A549 (cell line): ENCODE data around the gene BRD1. TPM values are rescaled to one million over a fixed set of nuclear protein-coding genes. Genes with fewer than 3 reads are reported as not detected.

Source experiments
- ATAC-seq, 2 experiments: fragments of 200-7000 bp in 1 of 2; fragments of >200 bp in 1 of 2; cut with Nextera tagmentation in 1 of 2; cut with Tn5 transposase in 1 of 2; 3 replicates each; pipeline versions ENCODE4 v1.8.0 to v1.9.1; 2018 to 2020; ENCODE audit warnings: mild to moderate bottlenecking in 1 of 2, moderate library complexity in 1 of 2
- CTCF ChIA-PET: fragments of 300-600 bp; sonication (Branson Sonifier 250); formaldehyde crosslinking; extraction: SDS; loops from one replicate; lab custom pipeline; 2021; ENCODE audit warnings: antibody characterized with exemption, inconsistent platforms; lab: Yijun Ruan, JAX
- POLR2A ChIA-PET: fragments of 350-600 bp; formaldehyde crosslinking; extraction: SDS; loops from one replicate; lab custom pipeline; 2021; ENCODE audit warnings: antibody characterized with exemption, inconsistent platforms; lab: Yijun Ruan, JAX
- DNase-seq, 2 experiments: peaks; one replicate each; pipeline versions ENCODE4 v3.0.0 to v3.0.0-alpha.2; 2011 to 2016; ENCODE audit warnings: low read depth in 1 of 2, low spot score in 1 of 2
- FAIRE-seq: peaks from 2 replicates; lab custom pipeline; 2011; peaks lifted over from hg19 to GRCh38; lab: Jason Lieb, UNC
- H3K27ac ChIP-seq, 2 experiments: fragments of >200 bp; sonication (Bioruptor Twin); formaldehyde crosslinking; 3 replicates each; pipeline ENCODE4 v1.5.1; 2016 to 2017
- H3K4me1 ChIP-seq: fragments of >200 bp; sonication (Bioruptor Twin); formaldehyde crosslinking; 3 replicates; pipeline ENCODE4 v1.6.1; 2016
- H3K4me2 ChIP-seq: fragments of >200 bp; sonication (Bioruptor Twin); formaldehyde crosslinking; 3 replicates; pipeline ENCODE4 v1.6.1; 2016
- H3K4me3 ChIP-seq: fragments of >200 bp; sonication (Bioruptor Twin); formaldehyde crosslinking; 3 replicates; pipeline ENCODE4 v1.5.1; 2016
- H3K9me3 ChIP-seq: fragments of >200 bp; sonication (Bioruptor Twin); formaldehyde crosslinking; 3 replicates; pipeline ENCODE4 v1.6.1; 2016
- BHLHE40 ChIP-seq: IDR thresholded peaks from 2 replicates; pipeline ENCODE4 v1.6.1; 2012; ENCODE audit warnings: low read depth, low read length, inconsistent platforms
- CBX2 ChIP-seq: fragments of 200-600 bp; sonication (generic); IDR thresholded peaks from 2 replicates; pipeline ENCODE4 v1.6.1; 2016; ENCODE audit warnings: low read depth, mild to moderate bottlenecking, borderline replicate concordance
- CHD4 ChIP-seq: fragments of 200-600 bp; sonication (generic); IDR thresholded peaks from 2 replicates; pipeline ENCODE4 v1.6.1; 2016; ENCODE audit warnings: antibody characterized with exemption, mild to moderate bottlenecking, borderline replicate concordance
- CTCF ChIP-seq: fragments of >200 bp; sonication (Bioruptor Twin); formaldehyde crosslinking; IDR thresholded peaks from 3 replicates; pipeline ENCODE4 v1.5.1; 2016
- E2F6 ChIP-seq: IDR thresholded peaks from 2 replicates; pipeline ENCODE4 v1.6.1; 2012; ENCODE audit warnings: low read depth, borderline replicate concordance
- EHF ChIP-seq: fragments of 250-450 bp; sonication (Bioruptor Pico); IDR thresholded peaks from 2 replicates; pipeline ENCODE4 v1.5.0; 2020; ENCODE audit warnings: mild to moderate bottlenecking
- ELK1 ChIP-seq: fragments of 150-350 bp; IDR thresholded peaks from 2 replicates; pipeline ENCODE4 v1.6.1; 2014; ENCODE audit warnings: low read depth, mild to moderate bottlenecking, low read length
- EP300 ChIP-seq, 2 experiments: fragments of >200 bp; sonication (Bioruptor Twin); formaldehyde crosslinking; IDR thresholded peaks; 2 replicates in 1 of 2; 3 replicates in 1 of 2; pipeline ENCODE4 v1.6.1; 2016 to 2017
- FOSB ChIP-seq: fragments of 250-450 bp; sonication (Bioruptor Pico); IDR thresholded peaks from 2 replicates; pipeline ENCODE4 v1.5.0; 2020; ENCODE audit warnings: mild to moderate bottlenecking, moderate library complexity
- GATA3 ChIP-seq: IDR thresholded peaks from 2 replicates; pipeline ENCODE4 v1.6.1; 2012; ENCODE audit warnings: borderline replicate concordance
- HOXA7 ChIP-seq: fragments of 250-450 bp; sonication (Bioruptor Pico); IDR thresholded peaks from 2 replicates; pipeline ENCODE4 v1.5.0; 2020; ENCODE audit warnings: mild to moderate bottlenecking, moderate library complexity
- JUNB ChIP-seq: fragments of >200 bp; sonication (Bioruptor Twin); formaldehyde crosslinking; IDR thresholded peaks from 2 replicates; pipeline ENCODE4 v1.6.1; 2016
- KDM5A ChIP-seq: fragments of 200-600 bp; sonication (generic); IDR thresholded peaks from 2 replicates; pipeline ENCODE4 v1.6.1; 2016; ENCODE audit warnings: antibody characterized with exemption, mild to moderate bottlenecking
- MAFK ChIP-seq: fragments of 450-650 bp; IDR thresholded peaks from 2 replicates; pipeline ENCODE4 v1.6.1; 2014; ENCODE audit not compliant: partially characterized antibody
- MAZ ChIP-seq: fragments of 150-350 bp; IDR thresholded peaks from 2 replicates; pipeline ENCODE4 v1.6.1; 2014; ENCODE audit warnings: antibody characterized with exemption, low read depth, low read length, borderline replicate concordance
- NR3C1 ChIP-seq: fragments of >200 bp; sonication (Bioruptor Twin); formaldehyde crosslinking; IDR thresholded peaks from 3 replicates; pipeline ENCODE4 v1.6.1; 2017
- POLR2A ChIP-seq: IDR thresholded peaks from 2 replicates; pipeline ENCODE4 v1.6.1; 2012; ENCODE audit warnings: mild to moderate bottlenecking, low read length
- RAD21 ChIP-seq, 2 experiments: fragments of >200 bp in 1 of 2; sonication (Bioruptor Twin) in 1 of 2; formaldehyde crosslinking in 1 of 2; IDR thresholded peaks in 1 of 2; conservative IDR thresholded peaks in 1 of 2; 2 replicates in 1 of 2; 3 replicates in 1 of 2; pipeline ENCODE4 v1.6.1; 2012 to 2018; ENCODE audit warnings: inconsistent platforms in 1 of 2
- RARB ChIP-seq: fragments of 250-450 bp; sonication (Bioruptor Pico); IDR thresholded peaks from 2 replicates; pipeline ENCODE4 v1.8.0; 2021; ENCODE audit warnings: mild to moderate bottlenecking, moderate library complexity
- RNF2 ChIP-seq: fragments of 200-600 bp; sonication (generic); IDR thresholded peaks from 2 replicates; pipeline ENCODE4 v1.6.1; 2016; ENCODE audit warnings: low read depth, mild to moderate bottlenecking, antibody characterized with exemption, moderate library complexity, borderline replicate concordance
- ZFP36 ChIP-seq: fragments of 450-650 bp; IDR thresholded peaks from 2 replicates; pipeline ENCODE4 v1.6.1; 2014; ENCODE audit warnings: borderline replicate concordance; ENCODE audit not compliant: partially characterized antibody
- WGBS: methylation state at CpG from one replicate; pipeline ENCODE4 v1.1.6; 2017; ENCODE audit errors: missing lambda C conversion rate; 5-methylcytosine and 5-hydroxymethylcytosine counted together
- polyA plus RNA-seq, 4 experiments: library from polyadenylated mRNA; depleted of rRNA in 3 of 4; stranded (reverse); fragments of >200 nt; fragmentation: RNase III in 1 of 4; extraction: RNeasy Plus Mini Kit Qiagen cat#74134 plus additional on column Dnase treatment in 1 of 4; gene quantifications; 2 replicates in 3 of 4; 3 replicates in 1 of 4; pipeline ENCODE4 v1.2.3, GENCODE V29; 2011 to 2017
- TF ChIP-seq, protein P1 (sequence below): fragments of 200-600 bp; sonication (generic); IDR thresholded peaks from 2 replicates; pipeline ENCODE4 v1.6.1; 2016; ENCODE audit warnings: antibody characterized with exemption, mild to moderate bottlenecking, moderate library complexity
- TF ChIP-seq, protein P2 (sequence below): fragments of >200 bp; sonication (Bioruptor Twin); formaldehyde crosslinking; IDR thresholded peaks from 2 replicates; pipeline ENCODE4 v1.6.1; 2016
- TF ChIP-seq, protein P3 (sequence below): IDR thresholded peaks from 2 replicates; pipeline ENCODE4 v1.6.1; 2012

BRD1 gene
- polyA plus RNA-seq, 2 of the 4 experiments (the other 2 are of a cell fraction) = 3.7 to 11.5 TPM

DNA sequence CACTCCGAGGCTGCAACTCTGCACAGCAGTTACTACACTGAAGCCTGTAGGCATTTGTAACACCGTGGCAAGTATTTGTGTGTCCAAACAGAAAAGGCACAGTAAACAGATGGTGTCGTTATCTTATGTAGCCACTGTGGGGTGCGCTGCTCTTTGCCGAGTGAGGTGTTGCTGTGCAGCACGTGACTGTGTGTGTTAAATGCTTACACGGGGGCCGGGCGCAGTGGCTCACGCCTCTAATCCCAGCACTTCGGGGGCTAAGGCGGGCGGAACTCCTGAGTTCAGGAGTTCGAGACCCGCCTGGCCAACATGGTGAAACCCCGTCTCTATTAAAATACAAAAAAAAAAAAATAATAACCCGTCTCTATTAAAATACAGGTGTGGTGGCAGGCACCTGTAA is 37.5 kb upstream of the BRD1 start (continued):
- TF ChIP-seq, protein P1, sequence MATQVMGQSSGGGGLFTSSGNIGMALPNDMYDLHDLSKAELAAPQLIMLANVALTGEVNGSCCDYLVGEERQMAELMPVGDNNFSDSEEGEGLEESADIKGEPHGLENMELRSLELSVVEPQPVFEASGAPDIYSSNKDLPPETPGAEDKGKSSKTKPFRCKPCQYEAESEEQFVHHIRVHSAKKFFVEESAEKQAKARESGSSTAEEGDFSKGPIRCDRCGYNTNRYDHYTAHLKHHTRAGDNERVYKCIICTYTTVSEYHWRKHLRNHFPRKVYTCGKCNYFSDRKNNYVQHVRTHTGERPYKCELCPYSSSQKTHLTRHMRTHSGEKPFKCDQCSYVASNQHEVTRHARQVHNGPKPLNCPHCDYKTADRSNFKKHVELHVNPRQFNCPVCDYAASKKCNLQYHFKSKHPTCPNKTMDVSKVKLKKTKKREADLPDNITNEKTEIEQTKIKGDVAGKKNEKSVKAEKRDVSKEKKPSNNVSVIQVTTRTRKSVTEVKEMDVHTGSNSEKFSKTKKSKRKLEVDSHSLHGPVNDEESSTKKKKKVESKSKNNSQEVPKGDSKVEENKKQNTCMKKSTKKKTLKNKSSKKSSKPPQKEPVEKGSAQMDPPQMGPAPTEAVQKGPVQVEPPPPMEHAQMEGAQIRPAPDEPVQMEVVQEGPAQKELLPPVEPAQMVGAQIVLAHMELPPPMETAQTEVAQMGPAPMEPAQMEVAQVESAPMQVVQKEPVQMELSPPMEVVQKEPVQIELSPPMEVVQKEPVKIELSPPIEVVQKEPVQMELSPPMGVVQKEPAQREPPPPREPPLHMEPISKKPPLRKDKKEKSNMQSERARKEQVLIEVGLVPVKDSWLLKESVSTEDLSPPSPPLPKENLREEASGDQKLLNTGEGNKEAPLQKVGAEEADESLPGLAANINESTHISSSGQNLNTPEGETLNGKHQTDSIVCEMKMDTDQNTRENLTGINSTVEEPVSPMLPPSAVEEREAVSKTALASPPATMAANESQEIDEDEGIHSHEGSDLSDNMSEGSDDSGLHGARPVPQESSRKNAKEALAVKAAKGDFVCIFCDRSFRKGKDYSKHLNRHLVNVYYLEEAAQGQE = no peak
- no peak for TF ChIP-seq RNF2
- TF ChIP-seq POLR2A = no peak
- TF ChIP-seq JUNB = no peak
- TF ChIP-seq, protein P2, sequence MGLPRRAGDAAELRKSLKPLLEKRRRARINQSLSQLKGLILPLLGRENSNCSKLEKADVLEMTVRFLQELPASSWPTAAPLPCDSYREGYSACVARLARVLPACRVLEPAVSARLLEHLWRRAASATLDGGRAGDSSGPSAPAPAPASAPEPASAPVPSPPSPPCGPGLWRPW = no peak

- FAIRE-seq = no peak
- Histone ChIP-seq H3K9me3 (peaks cover 22% of the 10 kb centered on the region), H3K4me1 (no peaks in the 10 kb centered on the region), H3K27ac (no peak overlapping the region), H3K4me3 (no peak overlapping the region)
- ChIA-PET POLR2A (no interaction called here), CTCF (no interaction called here)
- TF ChIP-seq RAD21 (conservative IDR thresholded peaks at IDR 0.05 in 1 of 2, IDR thresholded peaks at IDR 0.05 in 1 of 2) (no peak), CBX2 (no peak), RNF2 (no peak), HOXA7 (CRISPR knock-in tag) (no peak), CHD4 (no peak), KDM5A (no peak), ZFP36 (no peak), RARB (CRISPR knock-in tag) (no peak), E2F6 (no peak), MAZ (no peak), EHF (CRISPR knock-in tag) (no peak), ELK1 (no peak), MAFK (no peak), EP300 (IDR thresholded peaks at IDR 0.05) (no peak), FOSB (no peak), GATA3 (no peak), NR3C1 (no peak), BHLHE40 (no peak), CTCF (no peak)
- TF ChIP-seq, protein P3, sequence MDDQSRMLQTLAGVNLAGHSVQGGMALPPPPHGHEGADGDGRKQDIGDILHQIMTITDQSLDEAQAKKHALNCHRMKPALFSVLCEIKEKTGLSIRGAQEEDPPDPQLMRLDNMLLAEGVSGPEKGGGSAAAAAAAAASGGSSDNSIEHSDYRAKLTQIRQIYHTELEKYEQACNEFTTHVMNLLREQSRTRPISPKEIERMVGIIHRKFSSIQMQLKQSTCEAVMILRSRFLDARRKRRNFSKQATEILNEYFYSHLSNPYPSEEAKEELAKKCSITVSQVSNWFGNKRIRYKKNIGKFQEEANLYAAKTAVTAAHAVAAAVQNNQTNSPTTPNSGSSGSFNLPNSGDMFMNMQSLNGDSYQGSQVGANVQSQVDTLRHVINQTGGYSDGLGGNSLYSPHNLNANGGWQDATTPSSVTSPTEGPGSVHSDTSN = no peak
- TF ChIP-seq, all 56 proteins: peak for 0
- ATAC-seq (no peak), DNase-seq (no peak)
- 86% methylated on average over 7 of the region's 7 CpGs for WGBS
- no peak overlapping the region for H3K4me2 ChIP-seq
These were observed 36.3 kb upstream of the BRD1 start for GRCh38 chr22:49863931-49864330.
